ENCODE measurements around the gene SPTBN1.

SPTBN1 gene

GRCh38 chr2:54545702-54546450 is 89.7 kb downstream of the SPTBN1 start:
- Histone ChIP-seq H3K9ac (ENCODE audit: low read depth, low read length) (no peak overlapping the region), H3K36me3 (ENCODE audit: control insufficient read depth, insufficient read depth, low read length) (no peaks in the 10 kb centered on the region), H3K27me3 (ENCODE audit: control insufficient read depth, insufficient read depth, low read length) (no peaks in the 10 kb centered on the region), H3K9me3 (ENCODE audit: control insufficient read depth, insufficient read depth, low read length) (no peaks in the 10 kb centered on the region), H3K4me1 (ENCODE audit: control insufficient read depth, insufficient read depth, low read length) (peaks cover 4% of the 10 kb centered on the region), H3K4me3 (ENCODE audit: low read depth, low read length) (no peak overlapping the region), H3K27ac (ENCODE audit: low read depth, low read length) (no peak overlapping the region)

- Histone ChIP-seq H3K27ac (ENCODE audit: low read depth, low read length) (no peak overlapping the region), H3K9ac (ENCODE audit: low read depth, low read length) (no peak overlapping the region)
Measured at GRCh38 chr2:54546518-54546917, 90.4 kb downstream of the SPTBN1 start.

DNA sequence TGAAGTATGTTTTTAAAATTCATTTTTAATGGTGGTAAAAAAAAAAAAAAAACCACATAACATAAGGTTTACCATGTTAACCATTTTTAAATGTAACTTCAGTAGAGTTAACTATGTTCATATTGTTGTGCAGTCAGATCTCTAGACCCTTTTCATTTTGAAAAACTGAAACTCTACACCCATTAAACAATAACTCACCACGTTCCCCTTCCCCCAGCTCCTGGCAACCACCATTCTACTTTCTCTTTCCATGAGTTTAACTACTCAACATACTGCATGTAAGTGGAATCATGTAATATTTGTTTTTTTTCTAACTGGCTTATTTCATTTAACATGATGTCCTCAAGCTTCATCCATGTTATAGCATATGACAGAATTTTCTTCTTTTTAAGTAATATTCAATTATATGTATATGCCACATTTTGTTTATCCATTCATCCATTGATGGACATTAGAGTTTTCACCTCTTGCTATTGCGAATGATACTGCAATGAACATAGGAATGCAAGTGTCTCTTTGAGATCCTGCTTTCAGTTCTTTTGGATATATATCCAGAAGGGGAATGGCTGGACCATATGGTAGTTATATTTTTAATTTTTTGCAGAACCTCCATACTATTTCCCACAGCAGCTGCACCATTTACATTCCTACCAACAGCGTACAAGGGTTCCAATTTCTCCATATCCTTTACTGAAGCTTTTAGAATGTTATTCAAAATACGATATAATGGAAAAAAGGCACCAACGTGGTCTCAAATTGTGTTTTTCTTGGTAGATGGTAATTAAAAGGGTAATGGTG is 91.0 kb downstream of the SPTBN1 start:
- Histone ChIP-seq H3K9me3 (ENCODE audit: control insufficient read depth, insufficient read depth, low read length) (no peaks in the 10 kb centered on the region), H3K27ac (ENCODE audit: low read depth, low read length) (no peak overlapping the region), H3K36me3 (ENCODE audit: control insufficient read depth, insufficient read depth, low read length) (no peaks in the 10 kb centered on the region), H3K27me3 (ENCODE audit: control insufficient read depth, insufficient read depth, low read length) (no peaks in the 10 kb centered on the region), H3K4me1 (ENCODE audit: control insufficient read depth, insufficient read depth, low read length) (peaks cover 13% of the 10 kb centered on the region), H3K9ac (ENCODE audit: low read depth, low read length) (no peak overlapping the region), H3K4me3 (ENCODE audit: low read depth, low read length) (no peak overlapping the region)

More at GRCh38 chr2:54546518-54546917, 90.4 kb downstream of the SPTBN1 start:
- no peaks in the 10 kb centered on the region for H3K9me3 ChIP-seq (ENCODE audit: control insufficient read depth, insufficient read depth, low read length)
- no peak overlapping the region for H3K4me3 ChIP-seq (ENCODE audit: low read depth, low read length)
- peaks cover 10% of the 10 kb centered on the region for H3K4me1 ChIP-seq (ENCODE audit: control insufficient read depth, insufficient read depth, low read length)
- H3K27me3 ChIP-seq (ENCODE audit: control insufficient read depth, insufficient read depth, low read length): no peaks in the 10 kb centered on the region
- no peaks in the 10 kb centered on the region for H3K36me3 ChIP-seq (ENCODE audit: control insufficient read depth, insufficient read depth, low read length)

- no peaks in the 10 kb centered on the region for H3K9me3 ChIP-seq (ENCODE audit: control insufficient read depth, insufficient read depth, low read length)
- H3K4me1 ChIP-seq (ENCODE audit: control insufficient read depth, insufficient read depth, low read length): peaks cover 13% of the 10 kb centered on the region
- H3K4me3 ChIP-seq (ENCODE audit: low read depth, low read length): no peak overlapping the region
- H3K9ac ChIP-seq (ENCODE audit: low read depth, low read length): no peak overlapping the region
- H3K36me3 ChIP-seq (ENCODE audit: control insufficient read depth, insufficient read depth, low read length): no peaks in the 10 kb centered on the region
- no peak overlapping the region for H3K27ac ChIP-seq (ENCODE audit: low read depth, low read length)
- no peaks in the 10 kb centered on the region for H3K27me3 ChIP-seq (ENCODE audit: control insufficient read depth, insufficient read depth, low read length)
Measured at GRCh38 chr2:54549430-54549829, 93.3 kb downstream of the SPTBN1 start.

DNA sequence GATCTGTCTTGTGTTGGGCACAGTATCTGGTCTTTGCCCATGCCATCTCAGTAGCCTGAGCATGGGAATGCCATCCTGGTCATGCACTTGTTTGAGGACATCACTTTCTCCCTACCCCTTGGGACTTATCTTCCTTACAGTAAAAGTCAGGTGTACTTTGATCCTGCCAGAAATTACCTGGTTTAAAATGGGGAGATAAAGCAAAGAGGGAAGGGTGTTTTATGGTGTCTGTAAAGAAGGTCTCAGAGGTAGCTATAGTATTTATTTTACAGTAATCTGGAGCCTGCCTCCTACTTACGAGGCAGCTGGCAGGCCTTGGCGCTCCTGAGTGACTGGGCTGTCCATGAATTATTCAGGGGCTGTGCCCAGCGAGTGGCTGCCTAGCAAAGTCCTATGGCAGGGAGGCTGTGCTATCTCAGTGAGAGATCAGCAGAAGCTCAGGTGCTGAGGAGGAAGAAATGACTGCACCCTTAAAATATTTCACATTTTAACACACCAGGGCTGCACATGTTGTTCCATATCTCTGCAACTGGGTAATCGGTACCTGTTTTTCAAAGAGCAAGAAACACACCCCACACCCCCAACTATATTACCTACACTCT is 93.9 kb downstream of the SPTBN1 start:
- no peaks in the 10 kb centered on the region for H3K9me3 ChIP-seq (ENCODE audit: control insufficient read depth, insufficient read depth, low read length)
- no peaks in the 10 kb centered on the region for H3K27me3 ChIP-seq (ENCODE audit: control insufficient read depth, insufficient read depth, low read length)
- H3K4me3 ChIP-seq (ENCODE audit: low read depth, low read length): no peak overlapping the region
- H3K4me1 ChIP-seq (ENCODE audit: control insufficient read depth, insufficient read depth, low read length): peaks cover 13% of the 10 kb centered on the region
- H3K27ac ChIP-seq (ENCODE audit: low read depth, low read length): no peak overlapping the region
- H3K9ac ChIP-seq (ENCODE audit: low read depth, low read length): no peak overlapping the region
- H3K36me3 ChIP-seq (ENCODE audit: control insufficient read depth, insufficient read depth, low read length): no peaks in the 10 kb centered on the region

- H3K36me3 ChIP-seq (ENCODE audit: control insufficient read depth, insufficient read depth, low read length): no peaks in the 10 kb centered on the region
- no peak overlapping the region for H3K9ac ChIP-seq (ENCODE audit: low read depth, low read length)
- no peaks in the 10 kb centered on the region for H3K27me3 ChIP-seq (ENCODE audit: control insufficient read depth, insufficient read depth, low read length)
- H3K27ac ChIP-seq (ENCODE audit: low read depth, low read length): no peak overlapping the region
- no peaks in the 10 kb centered on the region for H3K9me3 ChIP-seq (ENCODE audit: control insufficient read depth, insufficient read depth, low read length)
- H3K4me3 ChIP-seq (ENCODE audit: low read depth, low read length): no peak overlapping the region
- H3K4me1 ChIP-seq (ENCODE audit: control insufficient read depth, insufficient read depth, low read length): peaks cover 13% of the 10 kb centered on the region
Measured at GRCh38 chr2:54550547-54550946, 94.4 kb downstream of the SPTBN1 start.

GRCh38 chr2:54551123-54551756 is 95.1 kb downstream of the SPTBN1 start:
- Histone ChIP-seq H3K36me3 (ENCODE audit: control insufficient read depth, insufficient read depth, low read length) (no peaks in the 10 kb centered on the region), H3K4me3 (ENCODE audit: low read depth, low read length) (no peak overlapping the region), H3K4me1 (ENCODE audit: control insufficient read depth, insufficient read depth, low read length) (peaks cover 13% of the 10 kb centered on the region), H3K9me3 (ENCODE audit: control insufficient read depth, insufficient read depth, low read length) (no peaks in the 10 kb centered on the region), H3K27ac (ENCODE audit: low read depth, low read length) (no peak overlapping the region), H3K9ac (ENCODE audit: low read depth, low read length) (no peak overlapping the region), H3K27me3 (ENCODE audit: control insufficient read depth, insufficient read depth, low read length) (no peaks in the 10 kb centered on the region)

GRCh38 chr2:54553075-54553474 is 96.9 kb downstream of the SPTBN1 start:
- peaks cover 23% of the 10 kb centered on the region for H3K4me1 ChIP-seq (ENCODE audit: control insufficient read depth, insufficient read depth, low read length)
- no peak overlapping the region for H3K4me3 ChIP-seq (ENCODE audit: low read depth, low read length)
- no peaks in the 10 kb centered on the region for H3K9me3 ChIP-seq (ENCODE audit: control insufficient read depth, insufficient read depth, low read length)
- H3K27ac ChIP-seq (ENCODE audit: low read depth, low read length): no peak overlapping the region
- H3K27me3 ChIP-seq (ENCODE audit: control insufficient read depth, insufficient read depth, low read length): no peaks in the 10 kb centered on the region
- H3K9ac ChIP-seq (ENCODE audit: low read depth, low read length): no peak overlapping the region
- no peaks in the 10 kb centered on the region for H3K36me3 ChIP-seq (ENCODE audit: control insufficient read depth, insufficient read depth, low read length)

DNA sequence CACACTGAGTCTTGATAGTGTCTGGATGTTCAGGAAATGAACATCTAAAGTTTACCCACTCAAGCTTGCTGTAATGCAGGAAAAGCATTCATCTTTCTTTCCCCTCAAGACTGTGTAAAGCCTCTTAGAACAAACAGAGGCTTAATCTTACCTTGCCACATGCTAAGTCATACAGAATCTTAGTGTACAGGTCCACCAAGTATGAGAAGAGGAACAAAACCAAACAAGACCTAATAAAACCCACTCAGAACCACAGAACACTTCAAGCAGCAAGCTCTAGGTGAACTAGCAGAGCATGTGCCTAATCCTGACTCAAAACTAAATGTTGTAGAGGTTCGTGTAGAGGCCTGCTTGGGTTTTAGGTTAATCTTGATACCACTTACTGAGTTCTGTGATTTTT is 97.6 kb downstream of the SPTBN1 start:
- no peak overlapping the region for H3K4me3 ChIP-seq (ENCODE audit: low read depth, low read length)
- H3K4me1 ChIP-seq (ENCODE audit: control insufficient read depth, insufficient read depth, low read length): peaks cover 23% of the 10 kb centered on the region
- no peak overlapping the region for H3K9ac ChIP-seq (ENCODE audit: low read depth, low read length)
- H3K27ac ChIP-seq (ENCODE audit: low read depth, low read length): no peak overlapping the region
- H3K9me3 ChIP-seq (ENCODE audit: control insufficient read depth, insufficient read depth, low read length): no peaks in the 10 kb centered on the region
- H3K27me3 ChIP-seq (ENCODE audit: control insufficient read depth, insufficient read depth, low read length): no peaks in the 10 kb centered on the region
- no peaks in the 10 kb centered on the region for H3K36me3 ChIP-seq (ENCODE audit: control insufficient read depth, insufficient read depth, low read length)

DNA sequence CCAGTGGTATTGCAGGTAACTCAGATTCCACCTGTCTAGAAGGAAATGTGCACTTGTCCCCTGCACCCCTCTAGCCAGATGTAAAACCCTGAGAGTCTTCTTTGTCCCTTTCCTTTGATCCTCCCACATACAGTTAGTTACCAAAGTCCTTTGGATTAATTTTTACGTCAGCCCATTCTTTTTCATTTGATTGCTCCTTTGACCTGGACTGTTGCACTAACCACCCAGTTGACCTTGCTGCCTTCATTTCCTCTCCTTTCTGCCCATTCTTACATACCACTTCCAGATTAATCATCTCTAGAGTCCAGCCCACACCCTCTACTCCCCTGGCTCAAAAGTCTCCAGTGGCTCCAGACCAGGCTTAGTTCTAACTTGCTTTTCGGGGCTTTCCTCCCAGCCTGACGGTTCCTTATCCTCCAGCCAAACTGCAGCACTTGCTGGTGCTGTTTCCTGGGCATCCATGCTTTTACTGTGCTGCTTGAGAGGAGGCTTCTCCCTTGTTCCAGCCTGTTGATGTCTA is 99.3 kb downstream of the SPTBN1 start:
- no peak overlapping the region for H3K27ac ChIP-seq (ENCODE audit: low read depth, low read length)
- H3K9me3 ChIP-seq (ENCODE audit: control insufficient read depth, insufficient read depth, low read length): no peaks in the 10 kb centered on the region
- no peaks in the 10 kb centered on the region for H3K27me3 ChIP-seq (ENCODE audit: control insufficient read depth, insufficient read depth, low read length)
- H3K36me3 ChIP-seq (ENCODE audit: control insufficient read depth, insufficient read depth, low read length): no peaks in the 10 kb centered on the region
- H3K4me3 ChIP-seq (ENCODE audit: low read depth, low read length): no peak overlapping the region
- no peak overlapping the region for H3K9ac ChIP-seq (ENCODE audit: low read depth, low read length)
- H3K4me1 ChIP-seq (ENCODE audit: control insufficient read depth, insufficient read depth, low read length): peaks cover 23% of the 10 kb centered on the region
